GM23338 (cell line): Measurements from ENCODE around the gene RAB3A. TPM values are rescaled to one million over a fixed set of nuclear protein-coding genes. Genes with fewer than 3 reads are reported as not detected.

Experiments used
- ATAC-seq: fragments of 200-7000 bp; cut with Tn5 transposase; 3 replicates; pipeline ENCODE4 v1.9.1; 2020
- DNase-seq: peaks from one replicate; pipeline ENCODE4 v3.0.0-alpha.2; 2015; ENCODE audit warnings: low spot score
- H2AFZ ChIP-seq: fragments of 200-600 bp; sonication (generic); 2 replicates; pipeline ENCODE4 v1.8.0; 2016; ENCODE audit warnings: antibody characterized with exemption, mild to moderate bottlenecking, moderate library complexity
- H3F3A ChIP-seq: fragments of 200-600 bp; sonication (generic); replicated peaks from 2 replicates; pipeline ENCODE4 v1.8.0; 2017; ENCODE audit warnings: antibody characterized with exemption, mixed run types, low read depth
- H3K27ac ChIP-seq: fragments of 200-600 bp; sonication (generic); 2 replicates; pipeline ENCODE4 v1.6.1; 2016; ENCODE audit warnings: low read depth
- H3K27me3 ChIP-seq: fragments of 200-600 bp; sonication (generic); 2 replicates; pipeline ENCODE4 v1.8.0; 2016; ENCODE audit warnings: mild to moderate bottlenecking, mixed run types, moderate library complexity; ENCODE audit not compliant: insufficient read depth
- H3K36me3 ChIP-seq: fragments of 200-600 bp; sonication (generic); 2 replicates; pipeline ENCODE4 v1.8.0; 2016; ENCODE audit warnings: mild to moderate bottlenecking; ENCODE audit not compliant: insufficient read depth
- H3K4me1 ChIP-seq: fragments of 200-600 bp; sonication (generic); 2 replicates; pipeline ENCODE4 v1.8.0; 2016; ENCODE audit warnings: mild to moderate bottlenecking, moderate library complexity; ENCODE audit not compliant: insufficient read depth
- H3K4me2 ChIP-seq: fragments of 200-600 bp; sonication (generic); 2 replicates; pipeline ENCODE4 v1.7.1; 2017; ENCODE audit warnings: mixed run types
- H3K4me3 ChIP-seq: fragments of 200-600 bp; sonication (generic); 2 replicates; pipeline ENCODE4 v1.6.1; 2016; ENCODE audit warnings: mixed run types
- H3K79me2 ChIP-seq: fragments of 200-600 bp; sonication (generic); replicated peaks from 2 replicates; pipeline ENCODE4 v1.8.0; 2017; ENCODE audit warnings: mild to moderate bottlenecking; ENCODE audit not compliant: insufficient read depth
- H3K9me2 ChIP-seq: fragments of 200-600 bp; sonication (generic); 2 replicates; pipeline ENCODE4 v1.8.0; 2017; ENCODE audit not compliant: insufficient read depth
- H4K20me1 ChIP-seq: fragments of 200-600 bp; sonication (generic); replicated peaks from 2 replicates; pipeline ENCODE4 v1.8.0; 2017; ENCODE audit warnings: mild to moderate bottlenecking; ENCODE audit not compliant: insufficient read depth
- H3K27ac Mint-ChIP-seq: 2 replicates; pipeline ENCODE4 v1.8.0; 2020; ENCODE audit warnings: inconsistent platforms, mild to moderate bottlenecking, moderate library complexity, mixed read lengths
- H3K27me3 Mint-ChIP-seq: 3 replicates; pipeline ENCODE4 v1.8.0; 2022; ENCODE audit warnings: low read depth, mild to moderate bottlenecking, moderate library complexity, mixed read lengths, inconsistent platforms; ENCODE audit not compliant: insufficient read depth, poor library complexity
- H3K36me3 Mint-ChIP-seq: 3 replicates; pipeline ENCODE4 v1.8.0; 2021; ENCODE audit warnings: low read depth, mild to moderate bottlenecking, inconsistent platforms, moderate library complexity, mixed read lengths
- H3K4me1 Mint-ChIP-seq: 3 replicates; pipeline ENCODE4 v1.8.0; 2020; ENCODE audit warnings: mild to moderate bottlenecking, inconsistent platforms, mixed read lengths
- H3K4me3 Mint-ChIP-seq: 3 replicates; pipeline ENCODE4 v1.8.0; 2021; ENCODE audit warnings: moderate library complexity, mild to moderate bottlenecking, inconsistent platforms, mixed read lengths
- H3K9me3 Mint-ChIP-seq: 3 replicates; pipeline ENCODE4 v1.8.0; 2020; ENCODE audit warnings: moderate library complexity, mild to moderate bottlenecking, inconsistent platforms, mixed read lengths
- CREB1 ChIP-seq: fragments of 250-450 bp; sonication (Bioruptor Pico); IDR thresholded peaks from 2 replicates; pipeline ENCODE4 v1.5.0; 2020; ENCODE audit warnings: low read depth, mild to moderate bottlenecking, moderate library complexity
- EZH2phosphoT487 ChIP-seq: fragments of 200-600 bp; sonication (generic); IDR thresholded peaks from one replicate; pipeline ENCODE4 v1.8.1; 2018; ENCODE audit warnings: antibody characterized with exemption; ENCODE audit not compliant: unreplicated experiment
- polyA plus RNA-seq: library from polyadenylated mRNA; unstranded; fragments of >200 nt; fragmentation: Nextera tagmentation; extraction: Ambion mirVana; gene quantifications from 2 replicates; pipeline ENCODE4 v1.2.1, GENCODE V29; 2016
- total RNA-seq: library from RNA; depleted of rRNA; stranded (reverse); fragments of >200 nt; shearing (Covaris generic); gene quantifications from 2 replicates; pipeline ENCODE4 v1.2.3, GENCODE V29; 2014
- TF ChIP-seq, protein P1 (sequence below): IDR thresholded peaks from 2 replicates; pipeline ENCODE4 v1.6.1; 2016; ENCODE audit warnings: antibody characterized with exemption
- TF ChIP-seq, protein P2 (sequence below): IDR thresholded peaks from one replicate; pipeline ENCODE4 v1.6.1; 2018; ENCODE audit warnings: antibody characterized with exemption; ENCODE audit not compliant: unreplicated experiment
- TF ChIP-seq, protein P3 (sequence below): fragments of 250-450 bp; sonication (Bioruptor Pico); IDR thresholded peaks from 2 replicates; pipeline ENCODE4 v1.5.0; 2020; ENCODE audit warnings: mild to moderate bottlenecking, moderate library complexity

The RAB3A gene
- total and polyA plus RNA-seq, 2 experiments from 2014 or later = 9.7 to 20.3 TPM

DNA sequence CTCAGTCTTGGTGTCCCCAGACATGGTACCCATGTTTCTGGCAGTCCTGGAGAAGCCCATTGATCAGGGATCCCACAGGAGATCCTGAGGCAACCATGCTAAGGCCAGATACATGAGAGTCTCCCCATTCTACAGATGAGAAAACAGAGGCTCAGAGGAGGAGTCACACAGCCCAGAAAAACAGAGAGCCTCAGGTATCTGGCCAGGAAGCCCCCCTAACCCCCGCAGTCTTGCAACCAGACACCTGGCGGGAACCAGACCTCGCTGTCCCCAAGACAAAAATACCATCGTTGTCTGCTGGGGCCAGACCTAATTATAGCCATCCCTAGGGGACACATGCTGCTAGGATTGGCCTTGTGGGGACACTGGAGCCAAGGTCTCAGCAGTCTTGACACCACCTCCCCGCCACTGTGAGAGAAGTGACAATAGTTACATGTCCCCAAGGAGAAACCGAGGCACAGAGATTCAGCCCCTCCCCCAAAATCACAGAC lies 24.0 kb upstream of the RAB3A start:
- Histone ChIP-seq H2AFZ (no peak overlapping the region), H3K4me1 (peaks cover 29% of the 10 kb centered on the region), H3K79me2 (no peaks in the 10 kb centered on the region), H4K20me1 (no peaks in the 10 kb centered on the region), H3K9me2 (no peaks in the 10 kb centered on the region), H3K4me3 (no peak overlapping the region), H3F3A (peaks cover 50% of the 10 kb centered on the region), H3K36me3 (no peaks in the 10 kb centered on the region), H3K27me3 (peaks cover 27% of the 10 kb centered on the region), H3K4me2 (no peak overlapping the region), H3K27ac (no peak overlapping the region)
- H3K27me3 Mint-ChIP-seq = peaks cover 47% of the 10 kb centered on the region
- peaks cover 45% of the 10 kb centered on the region for H3K4me1 Mint-ChIP-seq
- no peaks in the 10 kb centered on the region; the same call in 2 of the 3 replicates for H3K36me3 Mint-ChIP-seq
- H3K27ac Mint-ChIP-seq = no peak overlapping the region
- no peak for DNase-seq
- no peak for ATAC-seq
- no peaks in the 10 kb centered on the region; the same call in 1 of the 3 replicates for H3K9me3 Mint-ChIP-seq
- no peak for TF ChIP-seq CREB1 (CRISPR knock-in tag)
- H3K4me3 Mint-ChIP-seq = no peak overlapping the region

DNA sequence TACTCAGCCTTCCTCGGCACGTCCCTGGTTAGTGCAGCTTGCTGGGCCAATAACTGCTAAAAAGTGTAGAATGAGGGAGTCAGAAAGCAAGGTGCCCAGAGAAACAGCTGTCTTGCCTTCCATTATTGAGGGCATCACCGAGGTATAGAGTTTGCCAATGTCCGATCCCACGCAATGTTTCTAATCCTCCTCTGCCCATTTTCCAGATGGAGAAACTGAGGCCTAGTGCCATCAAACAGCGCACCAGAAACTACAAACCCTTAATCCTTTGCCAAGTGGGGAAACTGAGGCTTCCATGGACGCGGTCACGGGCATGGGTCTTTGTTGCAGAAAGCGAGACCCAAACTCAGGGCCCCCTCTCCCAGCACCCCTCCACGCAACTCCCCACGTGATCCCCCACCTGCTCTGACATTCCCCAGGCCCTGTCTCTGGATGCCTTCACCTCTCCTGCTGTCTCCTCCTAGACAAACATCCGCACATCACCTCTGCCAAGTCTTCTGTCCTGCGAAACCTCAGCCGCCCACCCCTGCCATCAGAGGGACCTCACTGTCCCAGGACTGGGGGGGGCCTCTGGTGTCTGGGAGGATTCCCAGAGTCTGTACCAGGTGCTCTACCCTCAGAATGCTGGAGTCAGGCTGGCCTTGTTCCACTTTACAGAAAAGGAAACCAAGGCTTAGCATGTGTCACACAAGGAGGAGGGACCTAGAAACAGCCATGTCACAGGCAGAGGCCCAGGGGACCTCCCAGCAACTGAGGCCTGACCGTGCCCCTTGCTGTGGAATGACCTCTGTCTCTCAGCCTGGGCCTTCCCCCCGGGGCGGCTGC lies 23.3 kb upstream of the RAB3A start:
- DNase-seq = no peak
- H3K4me3 Mint-ChIP-seq = no peak overlapping the region; the same call in 2 of the 3 replicates
- Histone ChIP-seq H2AFZ (no peak overlapping the region), H3K9me2 (no peaks in the 10 kb centered on the region), H4K20me1 (no peaks in the 10 kb centered on the region), H3K27me3 (peaks cover 27% of the 10 kb centered on the region), H3K4me1 (peaks cover 24% of the 10 kb centered on the region), H3K36me3 (no peaks in the 10 kb centered on the region), H3F3A (peaks cover 45% of the 10 kb centered on the region), H3K4me2 (no peak overlapping the region), H3K79me2 (no peaks in the 10 kb centered on the region), H3K4me3 (no peak overlapping the region), H3K27ac (no peak overlapping the region)
- H3K27me3 Mint-ChIP-seq = peaks cover 42% of the 10 kb centered on the region
- peaks cover 40% of the 10 kb centered on the region for H3K4me1 Mint-ChIP-seq
- no peak overlapping the region for H3K27ac Mint-ChIP-seq
- H3K9me3 Mint-ChIP-seq = no peaks in the 10 kb centered on the region; the same call in 1 of the 3 replicates
- no peak for TF ChIP-seq EZH2phosphoT487
- TF ChIP-seq CREB1 (CRISPR knock-in tag) = no peak
- TF ChIP-seq, protein P1, sequence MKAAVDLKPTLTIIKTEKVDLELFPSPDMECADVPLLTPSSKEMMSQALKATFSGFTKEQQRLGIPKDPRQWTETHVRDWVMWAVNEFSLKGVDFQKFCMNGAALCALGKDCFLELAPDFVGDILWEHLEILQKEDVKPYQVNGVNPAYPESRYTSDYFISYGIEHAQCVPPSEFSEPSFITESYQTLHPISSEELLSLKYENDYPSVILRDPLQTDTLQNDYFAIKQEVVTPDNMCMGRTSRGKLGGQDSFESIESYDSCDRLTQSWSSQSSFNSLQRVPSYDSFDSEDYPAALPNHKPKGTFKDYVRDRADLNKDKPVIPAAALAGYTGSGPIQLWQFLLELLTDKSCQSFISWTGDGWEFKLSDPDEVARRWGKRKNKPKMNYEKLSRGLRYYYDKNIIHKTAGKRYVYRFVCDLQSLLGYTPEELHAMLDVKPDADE = no peak
- TF ChIP-seq, protein P2, sequence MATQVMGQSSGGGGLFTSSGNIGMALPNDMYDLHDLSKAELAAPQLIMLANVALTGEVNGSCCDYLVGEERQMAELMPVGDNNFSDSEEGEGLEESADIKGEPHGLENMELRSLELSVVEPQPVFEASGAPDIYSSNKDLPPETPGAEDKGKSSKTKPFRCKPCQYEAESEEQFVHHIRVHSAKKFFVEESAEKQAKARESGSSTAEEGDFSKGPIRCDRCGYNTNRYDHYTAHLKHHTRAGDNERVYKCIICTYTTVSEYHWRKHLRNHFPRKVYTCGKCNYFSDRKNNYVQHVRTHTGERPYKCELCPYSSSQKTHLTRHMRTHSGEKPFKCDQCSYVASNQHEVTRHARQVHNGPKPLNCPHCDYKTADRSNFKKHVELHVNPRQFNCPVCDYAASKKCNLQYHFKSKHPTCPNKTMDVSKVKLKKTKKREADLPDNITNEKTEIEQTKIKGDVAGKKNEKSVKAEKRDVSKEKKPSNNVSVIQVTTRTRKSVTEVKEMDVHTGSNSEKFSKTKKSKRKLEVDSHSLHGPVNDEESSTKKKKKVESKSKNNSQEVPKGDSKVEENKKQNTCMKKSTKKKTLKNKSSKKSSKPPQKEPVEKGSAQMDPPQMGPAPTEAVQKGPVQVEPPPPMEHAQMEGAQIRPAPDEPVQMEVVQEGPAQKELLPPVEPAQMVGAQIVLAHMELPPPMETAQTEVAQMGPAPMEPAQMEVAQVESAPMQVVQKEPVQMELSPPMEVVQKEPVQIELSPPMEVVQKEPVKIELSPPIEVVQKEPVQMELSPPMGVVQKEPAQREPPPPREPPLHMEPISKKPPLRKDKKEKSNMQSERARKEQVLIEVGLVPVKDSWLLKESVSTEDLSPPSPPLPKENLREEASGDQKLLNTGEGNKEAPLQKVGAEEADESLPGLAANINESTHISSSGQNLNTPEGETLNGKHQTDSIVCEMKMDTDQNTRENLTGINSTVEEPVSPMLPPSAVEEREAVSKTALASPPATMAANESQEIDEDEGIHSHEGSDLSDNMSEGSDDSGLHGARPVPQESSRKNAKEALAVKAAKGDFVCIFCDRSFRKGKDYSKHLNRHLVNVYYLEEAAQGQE = no peak
- TF ChIP-seq, protein P3, sequence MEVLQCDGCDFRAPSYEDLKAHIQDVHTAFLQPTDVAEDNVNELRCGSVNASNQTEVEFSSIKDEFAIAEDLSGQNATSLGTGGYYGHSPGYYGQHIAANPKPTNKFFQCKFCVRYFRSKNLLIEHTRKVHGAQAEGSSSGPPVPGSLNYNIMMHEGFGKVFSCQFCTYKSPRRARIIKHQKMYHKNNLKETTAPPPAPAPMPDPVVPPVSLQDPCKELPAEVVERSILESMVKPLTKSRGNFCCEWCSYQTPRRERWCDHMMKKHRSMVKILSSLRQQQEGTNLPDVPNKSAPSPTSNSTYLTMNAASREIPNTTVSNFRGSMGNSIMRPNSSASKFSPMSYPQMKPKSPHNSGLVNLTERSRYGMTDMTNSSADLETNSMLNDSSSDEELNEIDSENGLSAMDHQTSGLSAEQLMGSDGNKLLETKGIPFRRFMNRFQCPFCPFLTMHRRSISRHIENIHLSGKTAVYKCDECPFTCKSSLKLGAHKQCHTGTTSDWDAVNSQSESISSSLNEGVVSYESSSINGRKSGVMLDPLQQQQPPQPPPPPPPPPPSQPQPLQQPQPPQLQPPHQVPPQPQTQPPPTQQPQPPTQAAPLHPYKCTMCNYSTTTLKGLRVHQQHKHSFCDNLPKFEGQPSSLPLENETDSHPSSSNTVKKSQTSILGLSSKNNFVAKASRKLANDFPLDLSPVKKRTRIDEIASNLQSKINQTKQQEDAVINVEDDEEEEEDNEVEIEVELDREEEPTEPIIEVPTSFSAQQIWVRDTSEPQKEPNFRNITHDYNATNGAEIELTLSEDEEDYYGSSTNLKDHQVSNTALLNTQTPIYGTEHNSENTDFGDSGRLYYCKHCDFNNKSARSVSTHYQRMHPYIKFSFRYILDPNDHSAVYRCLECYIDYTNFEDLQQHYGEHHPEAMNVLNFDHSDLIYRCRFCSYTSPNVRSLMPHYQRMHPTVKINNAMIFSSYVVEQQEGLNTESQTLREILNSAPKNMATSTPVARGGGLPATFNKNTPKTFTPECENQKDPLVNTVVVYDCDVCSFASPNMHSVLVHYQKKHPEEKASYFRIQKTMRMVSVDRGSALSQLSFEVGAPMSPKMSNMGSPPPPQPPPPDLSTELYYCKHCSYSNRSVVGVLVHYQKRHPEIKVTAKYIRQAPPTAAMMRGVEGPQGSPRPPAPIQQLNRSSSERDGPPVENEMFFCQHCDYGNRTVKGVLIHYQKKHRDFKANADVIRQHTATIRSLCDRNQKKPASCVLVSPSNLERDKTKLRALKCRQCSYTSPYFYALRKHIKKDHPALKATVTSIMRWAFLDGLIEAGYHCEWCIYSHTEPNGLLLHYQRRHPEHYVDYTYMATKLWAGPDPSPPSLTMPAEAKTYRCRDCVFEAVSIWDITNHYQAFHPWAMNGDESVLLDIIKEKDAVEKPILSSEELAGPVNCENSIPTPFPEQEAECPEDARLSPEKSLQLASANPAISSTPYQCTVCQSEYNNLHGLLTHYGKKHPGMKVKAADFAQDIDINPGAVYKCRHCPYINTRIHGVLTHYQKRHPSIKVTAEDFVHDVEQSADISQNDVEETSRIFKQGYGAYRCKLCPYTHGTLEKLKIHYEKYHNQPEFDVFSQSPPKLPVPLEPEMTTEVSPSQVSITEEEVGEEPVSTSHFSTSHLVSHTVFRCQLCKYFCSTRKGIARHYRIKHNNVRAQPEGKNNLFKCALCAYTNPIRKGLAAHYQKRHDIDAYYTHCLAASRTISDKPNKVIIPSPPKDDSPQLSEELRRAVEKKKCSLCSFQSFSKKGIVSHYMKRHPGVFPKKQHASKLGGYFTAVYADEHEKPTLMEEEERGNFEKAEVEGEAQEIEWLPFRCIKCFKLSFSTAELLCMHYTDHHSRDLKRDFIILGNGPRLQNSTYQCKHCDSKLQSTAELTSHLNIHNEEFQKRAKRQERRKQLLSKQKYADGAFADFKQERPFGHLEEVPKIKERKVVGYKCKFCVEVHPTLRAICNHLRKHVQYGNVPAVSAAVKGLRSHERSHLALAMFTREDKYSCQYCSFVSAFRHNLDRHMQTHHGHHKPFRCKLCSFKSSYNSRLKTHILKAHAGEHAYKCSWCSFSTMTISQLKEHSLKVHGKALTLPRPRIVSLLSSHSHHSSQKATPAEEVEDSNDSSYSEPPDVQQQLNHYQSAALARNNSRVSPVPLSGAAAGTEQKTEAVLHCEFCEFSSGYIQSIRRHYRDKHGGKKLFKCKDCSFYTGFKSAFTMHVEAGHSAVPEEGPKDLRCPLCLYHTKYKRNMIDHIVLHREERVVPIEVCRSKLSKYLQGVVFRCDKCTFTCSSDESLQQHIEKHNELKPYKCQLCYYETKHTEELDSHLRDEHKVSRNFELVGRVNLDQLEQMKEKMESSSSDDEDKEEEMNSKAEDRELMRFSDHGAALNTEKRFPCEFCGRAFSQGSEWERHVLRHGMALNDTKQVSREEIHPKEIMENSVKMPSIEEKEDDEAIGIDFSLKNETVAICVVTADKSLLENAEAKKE (CRISPR knock-in tag) = no peak
- ATAC-seq = no peak
- H3K36me3 Mint-ChIP-seq = no peaks in the 10 kb centered on the region; the same call in 2 of the 3 replicates
